ENCODE data around the gene CPTP. TPM values are rescaled to one million over a fixed set of nuclear protein-coding genes. Genes with fewer than 3 reads are reported as not detected.

CPTP gene
- total and polyA plus RNA-seq, 2 of the 13 experiments (the other 11 are each of a cell fraction or from before 2014, with no cell fraction given) = 5.5 to 9.3 TPM

GRCh38 chr1:1361982-1362423 lies 37.4 kb downstream of the CPTP start (continued):
- TF ChIP-seq ATF3 (CRISPR knock-in tag; IDR thresholded peaks at IDR 0.05) = no peak
- TF ChIP-seq PHF5A (CRISPR knock-in tag; IDR thresholded peaks at IDR 0.05; ENCODE audit: low read depth, unreplicated experiment) = no peak
- no peak for TF ChIP-seq ZC3H4 (CRISPR knock-in tag; IDR thresholded peaks at IDR 0.05; ENCODE audit: borderline replicate concordance)
- peak; percentile 76 for TF ChIP-seq YY1 (IDR thresholded peaks at IDR 0.05; ENCODE audit: insufficient read depth, insufficient replicate concordance, low read depth, low read length)
- TF ChIP-seq CTCF (CRISPR knock-in tag; IDR thresholded peaks at IDR 0.05) = peak; percentile 44
- no peak for TF ChIP-seq ATF6 (CRISPR knock-in tag; conservative IDR thresholded peaks at IDR 0.05)
- no peak for TF ChIP-seq ETV6 (CRISPR knock-in tag; conservative IDR thresholded peaks at IDR 0.05)
- no peak for TF ChIP-seq ZNF256 (CRISPR knock-in tag; conservative IDR thresholded peaks at IDR 0.05)
- no peak for TF ChIP-seq ZNF276 (CRISPR knock-in tag; IDR thresholded peaks at IDR 0.05; ENCODE audit: low read depth)
- TF ChIP-seq SIN3A (IDR thresholded peaks at IDR 0.05; ENCODE audit: borderline replicate concordance, low read depth, low read length) = no peak
- peak; percentile 55; the same call in 1 of the 2 replicates for TF ChIP-seq SKIL (CRISPR knock-in tag; IDR thresholded peaks at IDR 0.05; ENCODE audit: borderline replicate concordance)
- no peak for TF ChIP-seq SETDB1 (CRISPR knock-in tag; IDR thresholded peaks at IDR 0.05; ENCODE audit: borderline replicate concordance)
- TF ChIP-seq MED8 (CRISPR knock-in tag; IDR thresholded peaks at IDR 0.05; ENCODE audit: insufficient replicate concordance) = no peak
- no peak for TF ChIP-seq REST (IDR thresholded peaks at IDR 0.05; ENCODE audit: borderline replicate concordance in 1 of 2, low read depth in 1 of 2, low read length in 2 of 2)
- TF ChIP-seq YEATS2 (CRISPR knock-in tag; IDR thresholded peaks at IDR 0.05; ENCODE audit: borderline replicate concordance) = no peak
- TF ChIP-seq ZBTB8A (CRISPR knock-in tag; IDR thresholded peaks at IDR 0.05; ENCODE audit: borderline replicate concordance, low read depth) = no peak
- no peak for TF ChIP-seq NCOR1 (IDR thresholded peaks at IDR 0.05; ENCODE audit: borderline replicate concordance, low read length)
